Activated CD4-positive, alpha-beta T cell treated with anti-CD3 and anti-CD28 coated beads for 24 hours (primary cell): ENCODE results near the gene ARHGAP35.

Experiments
- DNase-seq, 2 donors: peaks; one replicate each; pipeline ENCODE4 v3.0.0-alpha.2; 2020; ENCODE audit warnings: low read depth in 2 of 2

The ARHGAP35 gene

DNA sequence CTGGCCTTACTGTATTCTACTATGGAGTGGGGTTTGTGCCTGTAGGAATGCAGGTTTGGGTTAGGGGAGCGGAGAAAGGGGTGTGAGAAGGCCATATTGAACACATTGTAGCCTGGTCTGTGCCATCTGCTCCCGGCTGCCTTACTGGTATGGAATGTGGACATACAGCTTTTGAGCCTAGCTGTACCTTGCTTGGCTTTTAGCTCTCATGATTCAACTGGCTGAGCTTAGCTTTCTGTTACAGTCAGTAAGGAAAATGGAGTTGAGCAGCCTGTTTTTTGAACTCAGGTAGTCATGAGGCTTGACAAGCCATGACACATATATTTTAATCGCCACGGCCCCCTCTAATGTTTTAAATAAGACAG lies 41.6 kb downstream of the ARHGAP35 start:
- no peak for DNase-seq

GRCh38 chr19:46903458-46903857 lies 42.7 kb downstream of the ARHGAP35 start:
- DNase-seq = no peak

GRCh38 chr19:46904114-46905060 lies 43.6 kb downstream of the ARHGAP35 start:
- no peak for DNase-seq

DNA sequence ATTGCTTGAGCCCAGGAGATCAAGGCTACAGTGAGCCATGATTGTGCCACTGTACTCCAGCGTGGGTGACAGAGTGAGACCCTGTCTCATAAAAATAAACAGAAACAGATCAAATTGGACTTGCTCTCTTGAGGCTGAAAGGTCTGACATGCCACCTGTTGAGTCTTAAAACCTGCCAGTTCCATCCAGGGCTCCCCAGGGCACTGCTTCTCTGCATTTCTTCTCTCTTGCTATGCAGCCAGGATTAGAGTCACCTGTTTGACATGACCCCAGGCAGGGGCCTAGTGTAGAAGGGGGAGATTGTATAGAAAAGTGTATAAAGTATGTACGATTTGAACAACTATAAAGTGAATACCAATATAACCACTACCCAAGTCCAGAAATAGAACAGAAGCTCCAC lies 45.4 kb downstream of the ARHGAP35 start:
- DNase-seq = no peak

- no peak for DNase-seq
These were observed 47.1 kb downstream of the ARHGAP35 start for GRCh38 chr19:46907880-46908279.

DNA sequence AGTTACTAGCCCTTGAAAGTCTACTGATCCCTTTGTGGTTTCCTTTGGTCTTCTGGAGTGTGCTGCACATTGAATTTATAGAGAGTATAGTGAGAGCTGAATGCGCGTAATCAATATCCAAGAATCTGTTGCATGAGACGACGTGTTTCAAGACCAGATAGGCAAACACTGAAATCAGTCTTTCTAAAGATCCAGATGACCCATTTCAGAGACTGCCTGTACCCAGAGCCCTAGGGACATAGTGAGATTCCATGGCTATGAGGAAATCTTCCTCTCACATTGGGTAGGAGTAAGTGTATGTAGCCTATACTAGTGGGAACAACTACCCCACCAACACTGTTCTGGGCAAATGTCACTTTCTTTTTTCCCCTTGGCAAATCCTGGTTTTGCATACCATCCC lies 48.6 kb downstream of the ARHGAP35 start:
- no peak for DNase-seq
